MM.1S (cell line): ENCODE results near the gene DDX10.

Source experiments
- DNase-seq: peaks from one replicate; pipeline ENCODE4 v3.0.0-alpha.2; 2015
- H2AFZ ChIP-seq: fragments of 300-600 bp; sonication (generic); 2 replicates; pipeline ENCODE4 v1.6.0; 2016; ENCODE audit warnings: antibody characterized with exemption, low read length
- H3F3A ChIP-seq: fragments of 300-600 bp; sonication (generic); 2 replicates; pipeline ENCODE4 v1.6.1; 2016; ENCODE audit warnings: mild to moderate bottlenecking, antibody characterized with exemption, low read length, moderate library complexity, mixed read lengths; ENCODE audit not compliant: insufficient read depth
- H3K27ac ChIP-seq: fragments of 300-600 bp; sonication (generic); 2 replicates; pipeline ENCODE4 v1.5.1; 2016; ENCODE audit warnings: mild to moderate bottlenecking, low read length
- H3K27me3 ChIP-seq: fragments of 300-600 bp; sonication (generic); replicated peaks from 2 replicates; pipeline ENCODE4 v1.6.0; 2016; ENCODE audit warnings: low read length; ENCODE audit not compliant: insufficient read depth
- H3K36me3 ChIP-seq: fragments of 300-600 bp; sonication (generic); replicated peaks from 2 replicates; pipeline ENCODE4 v1.6.1; 2016; ENCODE audit warnings: mild to moderate bottlenecking, low read length, mixed read lengths; ENCODE audit not compliant: insufficient read depth
- H3K4me1 ChIP-seq: fragments of 300-600 bp; sonication (generic); 2 replicates; pipeline ENCODE4 v1.6.1; 2016; ENCODE audit warnings: low read length, mixed read lengths
- H3K4me2 ChIP-seq: fragments of 300-600 bp; sonication (generic); 2 replicates; pipeline ENCODE4 v1.6.0; 2016; ENCODE audit warnings: low read depth, low read length
- H3K4me3 ChIP-seq: fragments of 300-600 bp; sonication (generic); 2 replicates; pipeline ENCODE4 v1.5.1; 2016; ENCODE audit warnings: low read length, mixed read lengths
- H3K79me2 ChIP-seq: fragments of 300-600 bp; sonication (generic); 2 replicates; pipeline ENCODE4 v1.6.1; 2016; ENCODE audit warnings: mixed run types, low read length, mixed read lengths
- H3K9ac ChIP-seq: fragments of 300-600 bp; sonication (generic); 2 replicates; pipeline ENCODE4 v1.6.1; 2016; ENCODE audit warnings: low read length, mixed read lengths
- H3K9me2 ChIP-seq: fragments of 300-600 bp; sonication (generic); replicated peaks from 2 replicates; pipeline ENCODE4 v1.6.1; 2016; ENCODE audit warnings: mild to moderate bottlenecking, low read length, mixed read lengths; ENCODE audit not compliant: insufficient read depth
- H3K9me3 ChIP-seq: fragments of 300-600 bp; sonication (generic); replicated peaks from 2 replicates; pipeline ENCODE4 v1.6.1; 2016; ENCODE audit warnings: mild to moderate bottlenecking, low read length, mixed read lengths; ENCODE audit not compliant: insufficient read depth
- H4K20me1 ChIP-seq: fragments of 300-600 bp; sonication (generic); 2 replicates; pipeline ENCODE4 v1.6.1; 2016; ENCODE audit warnings: mild to moderate bottlenecking, low read length, moderate library complexity, mixed read lengths; ENCODE audit not compliant: insufficient read depth
- EZH2 ChIP-seq: fragments of 300-600 bp; sonication (generic); optimal IDR thresholded peaks from 2 replicates; pipeline ENCODE3; 2017; ENCODE audit warnings: low read depth, mild to moderate bottlenecking, antibody characterized with exemption, low read length, mixed read lengths
- EZH2phosphoT487 ChIP-seq: fragments of 300-600 bp; sonication (generic); IDR thresholded peaks from 2 replicates; pipeline ENCODE4 v1.6.1; 2018; ENCODE audit warnings: antibody characterized with exemption, low read length
- TF ChIP-seq, protein P1 (sequence below): fragments of 300-600 bp; sonication (generic); IDR thresholded peaks from 2 replicates; pipeline ENCODE4 v1.5.1; 2016; ENCODE audit warnings: antibody characterized with exemption, low read length, mixed read lengths

The DDX10 gene

DNA sequence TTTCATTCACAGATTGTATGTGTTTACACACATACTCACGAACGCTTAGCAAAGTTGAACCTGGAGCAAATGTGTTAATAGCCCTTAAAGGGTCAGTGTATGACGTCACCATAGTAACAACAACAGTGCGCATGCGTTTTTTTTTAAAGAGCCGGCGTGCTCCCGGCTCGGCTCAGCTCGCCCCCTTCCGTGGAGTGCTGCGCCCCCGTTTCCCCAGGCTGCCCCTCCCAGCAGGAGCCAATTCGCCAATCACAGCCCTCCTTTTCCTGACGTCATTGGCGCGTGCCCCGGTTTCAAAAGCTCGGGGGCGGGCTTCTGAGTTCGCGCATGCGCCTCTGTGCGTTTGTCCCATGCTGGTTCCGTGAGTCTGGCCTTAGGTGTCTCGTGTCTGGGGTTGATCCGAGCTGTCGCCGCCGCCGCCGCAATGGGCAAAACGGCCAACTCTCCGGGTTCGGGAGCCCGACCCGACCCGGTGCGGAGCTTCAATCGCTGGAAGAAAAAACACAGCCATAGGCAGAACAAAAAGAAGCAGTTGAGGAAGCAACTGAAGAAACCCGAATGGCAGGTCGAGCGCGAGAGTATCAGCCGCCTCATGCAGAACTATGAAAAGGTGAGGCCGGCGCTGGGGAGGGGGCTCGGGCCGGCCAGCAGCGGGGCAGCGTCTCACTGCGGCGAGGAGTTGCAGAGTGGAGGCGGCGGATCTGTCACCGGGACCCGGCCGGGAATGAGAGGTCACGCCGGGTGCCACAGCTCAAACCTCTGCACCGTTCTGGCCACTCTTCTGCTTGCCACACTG is at the start of gene DDX10:
DDX10 (plus strand) TSS at position 340 of the 796 bp plus-strand sequence; CDS start at position 425, 85 bp downstream.
- H3K79me2 ChIP-seq = peaks cover 51% of the 10 kb centered on the region
- no peaks in the 10 kb centered on the region for H3K9me2 ChIP-seq
- H3K27ac ChIP-seq = peak within 1 kb of the TSS; percentile 33; the same call in 1 of the 2 replicates
- peaks cover 10% of the 10 kb centered on the region; the same call in 1 of the 2 replicates for H3F3A ChIP-seq
- H3K27me3 ChIP-seq = no peaks in the 10 kb centered on the region
- no peaks in the 10 kb centered on the region for H3K36me3 ChIP-seq
- no peaks in the 10 kb centered on the region for H4K20me1 ChIP-seq
- H3K4me1 ChIP-seq = peaks cover 36% of the 10 kb centered on the region
- H3K9me3 ChIP-seq = no peaks in the 10 kb centered on the region
- peak within 1 kb of the TSS; percentile 94 for H2AFZ ChIP-seq
- H3K9ac ChIP-seq = peak within 1 kb of the TSS; percentile 82
- peak within 1 kb of the TSS; percentile 86 for H3K4me3 ChIP-seq
- H3K4me2 ChIP-seq = peak within 1 kb of the TSS; percentile 72
- TF ChIP-seq EZH2phosphoT487 (no peak), EZH2 (no peak)
- TF ChIP-seq, protein P1, sequence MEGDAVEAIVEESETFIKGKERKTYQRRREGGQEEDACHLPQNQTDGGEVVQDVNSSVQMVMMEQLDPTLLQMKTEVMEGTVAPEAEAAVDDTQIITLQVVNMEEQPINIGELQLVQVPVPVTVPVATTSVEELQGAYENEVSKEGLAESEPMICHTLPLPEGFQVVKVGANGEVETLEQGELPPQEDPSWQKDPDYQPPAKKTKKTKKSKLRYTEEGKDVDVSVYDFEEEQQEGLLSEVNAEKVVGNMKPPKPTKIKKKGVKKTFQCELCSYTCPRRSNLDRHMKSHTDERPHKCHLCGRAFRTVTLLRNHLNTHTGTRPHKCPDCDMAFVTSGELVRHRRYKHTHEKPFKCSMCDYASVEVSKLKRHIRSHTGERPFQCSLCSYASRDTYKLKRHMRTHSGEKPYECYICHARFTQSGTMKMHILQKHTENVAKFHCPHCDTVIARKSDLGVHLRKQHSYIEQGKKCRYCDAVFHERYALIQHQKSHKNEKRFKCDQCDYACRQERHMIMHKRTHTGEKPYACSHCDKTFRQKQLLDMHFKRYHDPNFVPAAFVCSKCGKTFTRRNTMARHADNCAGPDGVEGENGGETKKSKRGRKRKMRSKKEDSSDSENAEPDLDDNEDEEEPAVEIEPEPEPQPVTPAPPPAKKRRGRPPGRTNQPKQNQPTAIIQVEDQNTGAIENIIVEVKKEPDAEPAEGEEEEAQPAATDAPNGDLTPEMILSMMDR = no peak; the same call in 1 of the 2 replicates
- DNase-seq = peak; percentile 98

DNA sequence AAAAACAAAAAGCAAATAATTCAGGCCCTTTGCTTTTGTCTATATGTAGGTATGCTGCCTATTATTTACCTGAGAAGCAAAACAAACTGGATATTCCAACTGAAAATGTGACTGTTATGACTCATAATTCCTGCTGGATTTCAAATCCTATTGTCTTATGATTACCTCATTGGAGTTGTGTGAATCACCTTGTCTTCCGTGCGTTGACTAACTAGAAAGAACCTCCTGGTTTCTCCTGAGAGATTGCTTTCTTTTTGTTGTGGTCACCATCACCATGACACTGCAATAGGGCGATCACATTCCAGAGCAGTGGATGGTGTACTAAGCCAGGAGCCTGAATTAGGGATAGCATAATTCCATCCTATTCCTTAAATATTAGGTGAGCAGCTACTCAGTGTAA is 48.3 kb upstream of the DDX10 start:
- TF ChIP-seq, protein P1 = no peak
- TF ChIP-seq EZH2phosphoT487 (no peak), EZH2 (no peak)
- Histone ChIP-seq H3F3A (peaks cover 9% of the 10 kb centered on the region), H3K4me1 (peaks cover 15% of the 10 kb centered on the region), H3K79me2 (no peaks in the 10 kb centered on the region), H2AFZ (no peak overlapping the region), H3K27ac (no peak overlapping the region), H3K36me3 (no peaks in the 10 kb centered on the region), H3K4me3 (no peak overlapping the region), H4K20me1 (no peaks in the 10 kb centered on the region), H3K9ac (no peak overlapping the region), H3K4me2 (no peak overlapping the region), H3K27me3 (no peaks in the 10 kb centered on the region), H3K9me2 (no peaks in the 10 kb centered on the region), H3K9me3 (no peaks in the 10 kb centered on the region)
- no peak for DNase-seq

DNA sequence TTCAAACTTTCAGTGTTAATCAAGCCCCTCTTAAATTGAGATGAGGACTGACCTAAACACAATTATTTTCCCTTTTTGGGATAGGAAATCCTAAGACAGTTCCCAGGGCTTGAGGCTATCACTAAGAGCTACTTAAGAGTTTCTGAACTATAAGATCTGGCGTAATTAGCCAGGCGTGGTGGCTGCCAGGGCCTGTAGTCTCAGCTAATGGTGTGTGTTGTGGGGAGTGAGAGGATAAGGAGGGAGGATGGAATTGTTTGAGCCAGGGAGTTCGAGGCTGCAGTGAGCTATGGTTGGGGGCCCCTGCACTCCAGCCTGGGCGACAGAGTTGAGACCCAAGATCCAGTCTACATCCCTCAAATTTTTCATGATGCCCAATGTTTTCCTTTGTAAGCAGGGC is 47.8 kb upstream of the DDX10 start:
- Histone ChIP-seq H3K9me2 (no peaks in the 10 kb centered on the region), H3F3A (peaks cover 14% of the 10 kb centered on the region), H3K79me2 (no peaks in the 10 kb centered on the region), H3K27ac (no peak overlapping the region), H3K36me3 (no peaks in the 10 kb centered on the region), H3K4me2 (no peak overlapping the region), H3K9me3 (no peaks in the 10 kb centered on the region), H4K20me1 (no peaks in the 10 kb centered on the region), H2AFZ (no peak overlapping the region), H3K4me3 (no peak overlapping the region), H3K27me3 (no peaks in the 10 kb centered on the region), H3K4me1 (peaks cover 18% of the 10 kb centered on the region), H3K9ac (no peak overlapping the region)
- TF ChIP-seq EZH2 (no peak), EZH2phosphoT487 (no peak)
- TF ChIP-seq, protein P1 = no peak
- DNase-seq = no peak
